ENCODE measurements around the gene ZBTB16. TPM values are rescaled to one million over a fixed set of nuclear protein-coding genes. Genes with fewer than 3 reads are reported as not detected.

Gene ZBTB16
- total and polyA plus RNA-seq, 10 donors, result 1.5 to 85.6 (median 42.1) TPM

- intact Hi-C loops (cut with DNase I; ENCODE audit: low total_unique reads), result loop anchor here (10.0 kb wide), 1 partner anchor 53 kb away; no protein-coding TSS in a partner anchor
- DNase-seq, result no peak
- H3K4me3 ChIP-seq, result no peak overlapping the region
- peak overlapping the region in 4 of 8 donors; percentile 50 to 79 (median 76) for H3K27ac ChIP-seq
- H3K27me3 ChIP-seq (replicated peaks in 1 of 7), result peaks cover 0 to 14% (median 0%) of the 10 kb centered on the region in 7 donors
- no peaks in the 10 kb centered on the region for H3K9me3 ChIP-seq
- TF ChIP-seq POLR2AphosphoS5 (IDR thresholded peaks at IDR 0.05) (no peak), CTCF (IDR thresholded peaks at IDR 0.05 in 8 of 11, conservative IDR thresholded peaks at IDR 0.05 in 3 of 11) (no peak), POLR2A (IDR thresholded peaks at IDR 0.05) (no peak)
- H3K36me3 ChIP-seq, result peaks cover 0 to 33% (median 0%) of the 10 kb centered on the region in 6 donors
- 60 to 80% (median 75%) methylated on average over 9 of the region's 9 CpGs for WGBS, 5 donors
- peaks cover 54 to 100% (median 89%) of the 10 kb centered on the region in 6 donors for H3K4me1 ChIP-seq
These were observed 22.3 kb downstream of the ZBTB16 start for GRCh38 chr11:114081641-114082414.

GRCh38 chr11:114082415-114082748 is 22.9 kb downstream of the ZBTB16 start:
- H3K36me3 ChIP-seq, result peaks cover 0 to 30% (median 0%) of the 10 kb centered on the region in 6 donors
- H3K27me3 ChIP-seq (replicated peaks in 1 of 7), result peaks cover 0 to 14% (median 0%) of the 10 kb centered on the region in 7 donors
- peaks cover 50 to 100% (median 87%) of the 10 kb centered on the region in 6 donors for H3K4me1 ChIP-seq
- 29 to 59% (median 50%) methylated on average over 5 to 6 of the region's 6 CpGs for WGBS, 5 donors
- no peaks in the 10 kb centered on the region for H3K9me3 ChIP-seq
- TF ChIP-seq POLR2A (IDR thresholded peaks at IDR 0.05), result no peak
- intact Hi-C loops (cut with DNase I; ENCODE audit: low total_unique reads), result loop anchor here (10.0 kb wide), 1 partner anchor 52 kb away; no protein-coding TSS in a partner anchor
- DNase-seq, result no peak
- peak overlapping the region in 1 of 8 donors; percentile 22 for H3K4me3 ChIP-seq
- H3K27ac ChIP-seq, result peak overlapping the region in 5 of 8 donors; percentile 14 to 79 (median 50)

- H3K36me3 ChIP-seq, result peaks cover 0 to 30% (median 0%) of the 10 kb centered on the region in 6 donors
- TF ChIP-seq CTCF (IDR thresholded peaks at IDR 0.05 in 8 of 11, conservative IDR thresholded peaks at IDR 0.05 in 3 of 11) (no peak), POLR2AphosphoS5 (IDR thresholded peaks at IDR 0.05) (peak in 2 of 3 donors; percentile 54 to 78), POLR2A (IDR thresholded peaks at IDR 0.05) (no peak)
These were observed 23.3 kb downstream of the ZBTB16 start for GRCh38 chr11:114082767-114083181.

GRCh38 chr11:114083391-114084252 is 24.1 kb downstream of the ZBTB16 start:
- TF ChIP-seq CTCF (IDR thresholded peaks at IDR 0.05 in 8 of 11, conservative IDR thresholded peaks at IDR 0.05 in 3 of 11) (no peak), POLR2A (IDR thresholded peaks at IDR 0.05) (no peak), POLR2AphosphoS5 (IDR thresholded peaks at IDR 0.05) (no peak)
- WGBS, 5 donors, result 27 to 59% (median 40%) methylated on average over 11 of the region's 11 CpGs
- intact Hi-C loops (cut with DNase I; ENCODE audit: low total_unique reads), result loop anchor here (10.0 kb wide), 1 partner anchor 51 kb away; no protein-coding TSS in a partner anchor
- Histone ChIP-seq H3K36me3 (peaks cover 0 to 24% (median 0%) of the 10 kb centered on the region in 6 donors), H3K27ac (peak overlapping the region in 5 of 8 donors; percentile 14 to 79 (median 55)), H3K9me3 (no peaks in the 10 kb centered on the region), H3K4me3 (peak overlapping the region in 1 of 8 donors; percentile 22), H3K27me3 (replicated peaks in 1 of 7) (peaks cover 0 to 14% (median 0%) of the 10 kb centered on the region in 7 donors), H3K4me1 (peaks cover 39 to 100% (median 80%) of the 10 kb centered on the region in 6 donors)
- no peak for DNase-seq

More at GRCh38 chr11:114082767-114083181, 23.3 kb downstream of the ZBTB16 start:
- H3K9me3 ChIP-seq, result no peaks in the 10 kb centered on the region
- H3K27ac ChIP-seq, result peak overlapping the region in 7 of 8 donors; percentile 14 to 79 (median 50)
- H3K4me1 ChIP-seq, result peaks cover 46 to 100% (median 85%) of the 10 kb centered on the region in 6 donors
- H3K27me3 ChIP-seq (replicated peaks in 1 of 7), result peaks cover 0 to 14% (median 0%) of the 10 kb centered on the region in 7 donors
- DNase-seq, result peak; percentile 82
- 25 to 41% (median 31%) methylated on average over 16 to 22 of the region's 22 CpGs for WGBS, 5 donors
- intact Hi-C loops (cut with DNase I; ENCODE audit: low total_unique reads), result loop anchor here (10.0 kb wide), 1 partner anchor 52 kb away; no protein-coding TSS in a partner anchor
- peak overlapping the region in 2 of 8 donors; percentile 13 to 22 for H3K4me3 ChIP-seq

Measured in spleen (tissue), 11 donors.